NCI-H2081 treated with DMSO at 0.1 percent for 48 hours (cell line): ENCODE measurements around the gene LMOD3.

ENCODE experiments used
- DNase-seq: peaks from one replicate; lab custom pipeline; 2025; lab: John Stamatoyannopoulos, UW

The LMOD3 gene

GRCh38 chr3:69122403-69122802, at the start of gene LMOD3:
Gene LMOD3, minus strand, starts transcription at chr3:69122595. Its CDS starts 209 bp downstream, at chr3:69122386.
- no peak for DNase-seq

DNA sequence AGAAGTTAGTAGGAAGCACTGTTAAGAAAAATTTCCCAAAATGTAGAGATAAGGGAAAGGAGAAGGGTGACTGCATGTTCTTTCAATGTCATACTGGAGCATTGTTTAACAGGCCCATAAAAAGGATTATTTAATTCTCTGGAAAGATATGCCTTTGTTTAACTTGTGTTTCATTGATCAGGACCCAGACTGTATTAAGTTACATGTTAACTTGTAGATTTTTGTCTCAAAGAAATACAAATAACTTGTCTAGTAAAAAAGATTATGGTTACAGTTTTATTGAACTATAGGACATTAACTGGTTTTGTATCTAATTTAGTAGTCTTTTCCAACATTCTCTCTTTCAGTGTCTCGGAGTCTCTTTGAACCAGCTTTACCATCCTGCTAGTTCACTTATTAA, 49.7 kb upstream of the LMOD3 start:
- DNase-seq, result no peak

- no peak for DNase-seq
Observed at GRCh38 chr3:69166446-69166845, 44.1 kb upstream of the LMOD3 start.

DNA sequence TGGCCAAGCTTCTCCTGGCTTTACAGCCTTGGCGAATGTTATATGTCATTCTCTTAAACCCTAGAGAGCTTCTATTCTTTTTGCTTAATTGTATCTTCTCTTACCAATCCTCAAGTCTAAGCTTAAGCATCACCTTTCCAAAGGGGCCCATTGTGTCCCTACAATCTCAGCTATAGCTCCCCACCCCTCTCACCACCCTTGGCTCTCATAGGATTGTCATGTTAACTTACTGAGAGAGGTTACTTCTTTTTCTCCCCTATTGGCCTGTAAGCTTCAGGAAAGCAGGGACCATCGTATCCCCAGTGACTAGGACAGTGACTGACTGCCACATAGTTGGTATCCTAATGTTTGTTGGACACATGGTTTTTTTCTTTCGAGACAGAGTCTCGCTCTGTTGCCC, 43.3 kb upstream of the LMOD3 start:
- DNase-seq, result no peak

DNA sequence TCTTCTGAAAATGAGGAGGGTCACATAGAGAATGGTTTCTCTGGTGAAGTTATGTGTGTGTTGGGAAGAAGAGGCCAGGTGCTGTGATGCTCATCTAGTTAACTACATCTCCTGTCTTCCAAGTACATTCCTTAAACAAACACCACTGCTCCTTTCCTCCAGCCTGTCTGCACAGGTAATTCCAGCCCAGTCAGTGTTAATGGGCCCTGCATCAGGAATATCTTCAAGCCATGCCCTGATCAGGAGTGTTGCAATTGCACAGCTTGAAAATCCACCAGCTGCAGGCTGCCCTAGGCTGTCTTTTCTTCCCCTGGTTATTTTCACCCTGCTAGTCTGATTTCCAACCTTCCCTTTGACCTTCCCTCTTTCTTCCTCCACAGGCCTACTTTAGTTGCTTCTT, 41.9 kb upstream of the LMOD3 start:
- DNase-seq, result no peak

DNA sequence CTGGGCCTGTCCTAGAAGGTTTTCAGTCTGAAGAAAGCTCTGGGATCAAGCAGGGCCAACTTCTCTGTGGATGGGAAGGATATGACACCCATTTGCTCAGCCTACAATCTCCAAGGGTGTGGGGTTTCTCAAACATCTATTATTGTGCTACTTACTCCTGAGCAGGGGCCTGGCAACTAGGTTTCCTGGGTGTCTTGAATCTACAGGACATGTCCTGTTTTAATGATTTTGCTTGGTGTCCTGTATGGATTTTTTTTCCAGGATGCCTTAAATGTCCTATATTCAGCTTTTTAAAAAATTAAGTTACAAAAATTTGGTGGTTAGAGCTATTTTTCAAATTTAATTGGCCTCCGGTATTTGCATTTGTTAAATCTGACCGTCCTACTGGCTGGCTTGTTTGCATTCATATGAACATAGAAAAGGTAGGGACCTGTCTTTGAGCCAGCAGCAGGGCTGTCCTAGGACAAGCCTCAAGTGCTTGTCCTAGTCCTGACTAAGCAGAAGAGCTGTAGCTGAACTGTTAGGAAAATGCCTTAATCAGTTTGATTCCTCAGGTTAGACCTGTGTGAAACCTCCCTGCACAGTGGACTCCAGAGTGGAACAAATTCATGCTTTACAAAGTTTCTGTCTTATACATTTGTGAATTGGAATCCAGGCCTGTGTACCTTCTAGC, 40.0 kb upstream of the LMOD3 start:
- DNase-seq, result no peak

DNA sequence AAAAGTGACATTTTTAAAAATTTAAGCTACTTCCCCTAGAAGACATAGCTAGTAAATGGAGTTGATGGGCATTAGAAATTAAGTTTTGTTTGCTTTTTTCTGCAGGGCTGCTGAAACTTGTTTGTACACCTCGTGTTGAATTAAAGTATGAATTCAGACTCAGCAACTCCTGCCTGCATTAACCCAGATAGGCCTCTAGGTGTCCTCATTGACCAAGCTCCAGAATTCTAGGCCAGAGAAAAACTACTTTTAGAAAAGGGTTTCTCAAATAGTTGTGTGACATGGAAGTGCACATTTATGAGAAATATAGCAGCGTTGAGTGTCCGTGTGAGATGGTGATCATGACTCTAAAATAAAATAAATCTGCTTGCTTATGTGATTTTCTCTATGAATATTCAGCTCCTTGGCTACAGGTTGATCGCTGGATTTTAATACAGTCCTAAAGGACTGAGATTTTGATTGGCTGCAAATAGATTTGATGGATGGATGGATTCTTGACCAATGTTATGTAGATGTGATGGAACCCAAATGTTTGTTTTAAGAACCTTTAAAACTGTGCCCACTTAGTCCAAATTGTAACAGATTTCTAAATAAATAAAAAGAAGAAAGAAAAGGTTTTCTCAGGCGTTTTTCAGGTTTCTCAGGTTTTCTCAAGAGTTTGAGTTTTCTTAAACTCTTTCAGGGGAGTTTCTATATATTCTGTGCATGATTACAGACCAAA, 39.4 kb upstream of the LMOD3 start:
- no peak for DNase-seq

DNA sequence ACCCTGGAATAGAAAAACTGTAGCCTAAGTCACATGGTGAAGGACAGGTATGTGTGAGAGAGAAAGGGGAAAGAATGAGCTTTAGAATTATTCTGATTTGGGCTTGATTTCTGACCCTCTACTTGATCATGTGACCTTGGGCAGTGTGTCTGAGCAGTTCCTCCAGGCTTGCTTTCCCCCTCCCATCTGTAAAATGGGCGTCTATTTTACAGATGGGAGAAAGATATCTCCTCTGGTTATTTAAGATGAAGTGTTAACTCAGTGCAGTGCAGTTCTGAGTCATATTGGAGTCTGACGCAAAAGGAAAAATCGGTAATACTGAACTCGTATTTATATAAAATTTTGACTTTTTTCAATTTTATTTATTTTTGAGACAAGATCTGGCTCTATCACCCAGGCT, 38.1 kb upstream of the LMOD3 start:
- no peak for DNase-seq

- no peak for DNase-seq
Observed at GRCh38 chr3:69160107-69160506, 37.7 kb upstream of the LMOD3 start.

- no peak for DNase-seq
Observed at GRCh38 chr3:69149586-69149985, 27.2 kb upstream of the LMOD3 start.

GRCh38 chr3:69145688-69146087, 23.3 kb upstream of the LMOD3 start:
- no peak for DNase-seq

DNA sequence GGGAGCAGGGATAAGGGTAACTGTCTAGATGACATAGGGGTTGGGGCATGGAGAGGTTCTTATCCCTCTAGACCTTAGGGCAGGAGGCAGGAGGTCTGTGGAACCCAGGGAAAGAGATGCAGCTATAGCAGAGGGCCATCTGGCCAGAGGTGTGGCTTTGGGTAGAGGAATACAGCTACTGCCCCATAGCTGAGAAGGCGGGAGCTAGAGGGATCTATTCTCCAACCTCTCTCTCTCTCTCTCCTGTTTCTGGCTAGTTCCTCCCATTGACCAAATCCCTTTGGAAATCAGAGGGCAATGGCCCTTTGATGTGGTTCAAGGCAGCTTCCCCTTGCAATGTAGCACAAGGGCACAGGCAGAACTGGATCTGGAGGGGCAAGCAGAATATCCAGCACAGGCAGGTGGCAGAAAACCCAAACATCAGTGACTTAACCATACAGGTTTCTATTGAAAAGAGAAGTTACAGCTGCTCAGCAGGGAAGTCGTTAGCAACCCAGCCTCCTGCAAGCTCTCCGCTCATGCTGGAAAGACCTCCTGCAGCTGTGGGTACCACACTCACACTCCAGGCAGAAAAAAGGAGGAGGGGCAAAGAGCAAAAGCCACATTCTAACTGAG, 22.3 kb upstream of the LMOD3 start:
- DNase-seq, result no peak

GRCh38 chr3:69143612-69144011, 21.2 kb upstream of the LMOD3 start:
- DNase-seq, result no peak

GRCh38 chr3:69142797-69143454, 20.5 kb upstream of the LMOD3 start:
- DNase-seq, result no peak

DNA sequence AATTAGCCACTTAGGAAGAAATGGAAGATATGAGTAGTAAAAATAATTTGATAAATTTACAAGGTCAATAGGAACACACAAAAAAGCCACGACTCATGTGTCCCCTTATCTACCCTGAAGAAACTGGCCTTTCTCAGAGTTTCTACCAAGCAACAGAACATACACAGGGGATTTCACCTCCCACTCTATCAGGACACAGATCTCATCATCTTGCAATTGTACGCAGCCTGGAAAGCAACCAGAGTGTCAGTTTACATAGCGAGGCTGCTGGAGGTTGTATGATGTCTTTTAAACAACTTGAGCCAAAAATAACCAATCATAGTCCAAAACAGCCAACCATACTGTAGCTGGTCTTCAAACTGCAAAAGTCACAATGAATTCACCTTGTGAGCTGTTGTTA, 19.7 kb upstream of the LMOD3 start:
- DNase-seq, result no peak

DNA sequence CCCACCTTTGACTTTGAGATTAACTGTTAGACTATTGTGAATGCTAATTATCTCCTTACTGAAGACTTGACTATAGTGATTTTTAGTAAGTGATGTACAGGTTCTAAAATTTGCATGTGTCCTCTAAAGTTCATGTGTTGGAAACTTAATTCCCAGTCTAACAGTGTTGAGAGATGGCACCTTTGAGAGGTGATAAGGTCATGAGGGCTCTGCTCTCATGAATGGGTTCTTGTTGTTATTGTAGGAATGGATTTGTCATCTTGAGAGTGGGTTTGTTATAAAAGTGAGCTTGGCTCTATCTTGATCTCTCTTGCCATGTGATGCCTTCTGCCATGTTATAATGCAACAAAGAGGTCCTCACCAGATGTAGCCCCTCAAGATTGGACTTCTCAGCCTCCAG, 18.9 kb upstream of the LMOD3 start:
- DNase-seq, result no peak

- no peak for DNase-seq
Observed at GRCh38 chr3:69137412-69137811, 15.0 kb upstream of the LMOD3 start.

DNA sequence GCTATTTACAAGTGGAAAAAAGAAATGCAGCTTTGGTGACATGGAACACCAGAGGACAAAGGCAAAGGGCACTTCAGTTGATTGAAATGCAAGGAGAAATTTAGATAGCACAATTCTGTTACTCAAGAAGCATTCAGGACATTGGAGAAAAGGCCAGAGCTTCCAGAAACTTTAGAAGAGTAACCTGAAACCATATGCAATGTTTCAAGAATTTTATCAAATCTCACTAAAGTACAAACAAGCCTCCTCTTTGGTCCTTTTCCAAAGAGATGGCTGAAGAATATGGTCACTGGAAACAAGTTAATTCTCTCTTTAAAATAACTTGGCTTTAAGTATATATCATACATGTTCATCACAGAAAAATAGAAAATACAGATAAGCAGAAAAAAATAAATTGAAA, 14.6 kb upstream of the LMOD3 start:
- no peak for DNase-seq

DNA sequence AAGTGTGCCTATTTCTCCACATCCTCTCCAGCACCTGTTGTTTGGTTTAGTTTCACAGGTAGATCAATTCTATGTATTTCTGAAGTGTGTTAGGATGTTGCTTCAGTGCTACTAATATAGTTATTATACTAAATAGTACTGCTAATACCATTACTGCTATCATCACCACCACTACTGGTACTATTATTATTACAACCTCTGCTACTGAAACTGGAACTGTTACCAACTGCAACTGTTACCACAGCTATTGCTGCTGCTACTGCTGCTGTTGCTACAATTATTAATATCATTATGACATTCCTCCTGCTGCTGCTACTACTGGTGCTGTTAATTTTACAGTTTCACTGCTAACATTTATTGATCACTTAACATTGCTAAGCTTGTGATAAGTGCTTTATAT, 8.3 kb upstream of the LMOD3 start:
- no peak for DNase-seq

DNA sequence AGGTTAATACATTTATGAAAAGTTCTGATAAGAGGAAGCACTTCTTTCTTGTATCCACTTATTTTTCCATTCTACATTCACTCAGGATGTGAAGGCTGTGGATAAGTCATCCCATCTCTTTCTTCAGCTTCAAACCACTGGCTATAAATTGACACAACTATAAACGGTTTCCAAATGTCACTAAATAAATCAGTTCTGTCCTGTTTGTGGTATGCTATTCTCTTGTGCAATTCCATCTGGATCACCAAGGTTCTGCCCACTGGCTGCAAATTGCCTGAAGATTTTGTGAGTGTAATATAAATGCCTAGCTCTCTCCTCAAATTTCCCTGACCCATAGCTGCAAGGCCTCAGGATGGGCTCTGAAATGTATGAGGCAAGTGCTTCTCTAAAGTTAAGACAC, 7.1 kb upstream of the LMOD3 start:
- DNase-seq, result no peak

DNA sequence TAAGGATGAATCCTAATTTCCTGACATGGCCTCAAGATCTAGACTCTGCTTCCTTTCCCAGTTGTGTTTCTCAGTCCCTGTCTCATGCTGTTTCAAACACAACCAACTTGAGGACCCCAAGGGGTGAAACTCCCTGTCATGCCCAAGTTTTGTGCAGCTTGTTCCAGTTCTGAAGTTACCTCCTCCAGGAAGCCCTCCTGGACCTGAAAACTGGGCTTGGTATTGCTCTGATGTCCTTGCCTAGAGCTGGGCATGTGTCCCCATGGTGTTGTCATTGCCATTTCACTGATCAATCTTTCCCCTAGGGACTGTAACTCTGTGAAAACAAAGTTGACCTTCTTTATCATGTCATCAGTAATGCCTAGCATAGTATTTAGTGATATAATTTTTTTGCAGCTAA, 6.1 kb upstream of the LMOD3 start:
- DNase-seq, result no peak

DNA sequence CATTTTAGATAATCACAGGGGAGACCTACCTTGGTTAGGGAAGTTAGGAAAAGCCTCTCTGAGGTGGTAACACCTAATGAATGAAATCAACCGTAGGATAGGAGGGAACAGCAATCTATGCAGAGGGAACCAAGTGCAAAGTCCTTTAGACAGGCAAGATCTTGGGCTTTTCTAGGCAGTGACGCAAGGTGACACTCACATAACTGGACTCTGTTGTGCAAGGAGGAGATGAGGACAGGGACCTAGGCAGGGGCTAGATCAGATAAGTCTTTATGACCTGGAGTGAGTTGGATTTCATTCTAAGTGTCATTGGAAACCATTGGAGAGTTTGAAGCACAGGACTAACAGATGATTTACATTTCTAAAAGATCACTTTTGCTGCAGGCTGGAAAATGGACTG, 4.6 kb upstream of the LMOD3 start:
- DNase-seq, result no peak

DNA sequence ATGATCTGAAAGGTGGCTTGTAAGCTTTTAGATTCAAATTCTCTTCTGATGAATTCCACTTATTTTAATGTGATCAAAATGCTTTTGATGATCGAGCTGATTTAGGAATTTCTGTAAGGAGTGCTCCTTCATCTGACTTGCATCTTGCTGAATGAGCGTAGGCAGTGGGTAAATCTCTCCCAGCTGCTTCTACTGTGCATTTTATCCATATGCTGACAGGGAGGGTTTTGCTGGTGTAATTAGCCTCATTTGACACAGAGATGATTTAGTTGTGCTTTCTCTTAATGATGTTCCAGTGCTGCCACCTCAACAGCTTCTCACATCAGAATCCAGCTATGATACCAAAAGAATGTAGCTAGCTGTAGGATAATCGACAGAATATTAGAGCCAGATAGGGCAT, 3.8 kb upstream of the LMOD3 start:
- DNase-seq, result no peak
